Ramos (cell line): Measurements from ENCODE around the gene RPLP2.

ENCODE experiments used
- in situ Hi-C: fragments of 300-500 bp; cut with MboI; formaldehyde crosslinking; loops from one replicate; pipeline ENCODE4 v1.14.3; 2022; ENCODE audit warnings: low sequenced_read_pairs; ENCODE audit not compliant: unreplicated experiment

The RPLP2 gene

GRCh38 chr11:820655-821511 lies 11.1 kb downstream of the RPLP2 start:
- in situ Hi-C loops = loop anchor here (25.0 kb wide), 1 partner anchor 1566 kb away; the partner anchor contains the start of gene CD81

- in situ Hi-C loops = loop anchor here (25.0 kb wide), 1 partner anchor 1566 kb away; the partner anchor contains the start of gene CD81
Measured at GRCh38 chr11:821512-822371, 12.0 kb downstream of the RPLP2 start.

- in situ Hi-C loops = loop anchor here (25.0 kb wide), 1 partner anchor 1564 kb away; the partner anchor contains the start of gene CD81
Measured at GRCh38 chr11:823441-824291, 13.9 kb downstream of the RPLP2 start.

- in situ Hi-C loops = loop anchor here (25.0 kb wide), 1 partner anchor 1563 kb away; the partner anchor contains the start of gene CD81
Measured at GRCh38 chr11:824292-824880, 14.6 kb downstream of the RPLP2 start.

- in situ Hi-C loops = loop anchor here (25.0 kb wide), 1 partner anchor 1562 kb away; the partner anchor contains the start of gene CD81
Measured at GRCh38 chr11:824942-825341, 15.2 kb downstream of the RPLP2 start.

- in situ Hi-C loops = no loop called here
Measured at GRCh38 chr11:825366-826226, 15.8 kb downstream of the RPLP2 start.

GRCh38 chr11:826227-826621 lies 16.5 kb downstream of the RPLP2 start:
- in situ Hi-C loops = no loop called here

GRCh38 chr11:826836-827145 lies 17.0 kb downstream of the RPLP2 start:
- in situ Hi-C loops = no loop called here

- in situ Hi-C loops = no loop called here
Measured at GRCh38 chr11:827146-827896, 17.6 kb downstream of the RPLP2 start.

- in situ Hi-C loops = no loop called here
Measured at GRCh38 chr11:827897-828192, 18.1 kb downstream of the RPLP2 start, which contains the start of gene CRACR2B. TSS of gene CRACR2B (plus strand) at chr11:827919. CDS start at chr11:828608, 689 bp downstream.

- in situ Hi-C loops = no loop called here
Measured at GRCh38 chr11:828506-829175, 18.9 kb downstream of the RPLP2 start.

- in situ Hi-C loops = no loop called here
Measured at GRCh38 chr11:829176-829846, 19.5 kb downstream of the RPLP2 start.

GRCh38 chr11:829847-830294 lies 20.1 kb downstream of the RPLP2 start:
- in situ Hi-C loops = no loop called here

- in situ Hi-C loops = no loop called here
Measured at GRCh38 chr11:830295-831117, 20.7 kb downstream of the RPLP2 start.

- in situ Hi-C loops = no loop called here
Measured at GRCh38 chr11:831118-831864, 21.5 kb downstream of the RPLP2 start.
